ENCODE results near the gene BAX.
"Not testable (repeated sequence)": the region's sequence is repeated elsewhere in the genome, so short reads cannot be mapped to it uniquely, and the experiment has no call there.

GRCh38 chr19:48925890-48926289, 28.8 kb upstream of the BAX start:
- not testable (repeated sequence) for TF ChIP-seq CTCF (IDR thresholded peaks at IDR 0.05; ENCODE audit: insufficient read depth, low read depth, low read length); EZH2 (IDR thresholded peaks at IDR 0.05; ENCODE audit: insufficient read depth, low read length)

Data from astrocyte (in vitro differentiated cells and primary cell).